ENCODE results near the gene SPG7. TPM values are rescaled to one million over a fixed set of nuclear protein-coding genes. Genes with fewer than 3 reads are reported as not detected.
A peak's percentile ranks its signal among the peaks of the same experiment; 100 is the strongest.

The SPG7 gene
- total RNA-seq, 2 experiments from 2014 or later: 78.6 to 79.8 TPM

DNA sequence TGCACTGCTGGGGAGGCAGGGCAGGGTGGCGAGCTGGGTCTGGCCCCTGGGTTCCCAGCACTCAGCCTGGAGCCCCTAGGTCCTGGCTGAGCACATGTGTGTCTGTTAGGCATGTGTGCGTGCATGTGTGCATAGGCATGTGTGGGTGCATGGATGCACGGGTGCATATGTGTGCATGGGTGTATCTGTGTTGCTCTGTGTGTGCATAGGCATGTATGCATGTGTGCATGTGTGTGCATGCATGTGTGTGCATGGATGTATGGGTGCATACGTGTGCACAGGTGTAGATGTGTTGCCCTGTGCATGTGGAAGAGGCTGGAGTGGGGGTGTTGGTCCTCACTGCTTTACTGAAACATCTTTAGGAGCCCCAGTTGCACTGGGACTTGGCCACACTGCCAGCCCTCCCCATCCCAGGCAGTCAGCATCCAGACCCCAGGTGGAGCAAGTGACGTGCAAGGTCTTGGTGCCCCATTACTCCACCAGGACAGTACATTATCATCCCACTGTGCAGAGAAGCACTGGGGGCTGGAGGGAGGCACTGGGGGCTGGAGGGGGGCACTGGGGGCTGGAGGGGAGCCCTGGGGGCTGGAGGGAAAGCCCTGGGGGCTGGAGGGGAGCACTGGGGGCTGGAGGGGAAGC lies 94.9 kb downstream of the SPG7 start:
- DNase-seq (no peak), ATAC-seq (peak; percentile 2)
- Mint-ChIP-seq H3K4me1 (ENCODE audit: low read depth) (peaks cover 12% of the 10 kb centered on the region), H3K27me3 (no peaks in the 10 kb centered on the region), H3K4me3 (no peak overlapping the region), H3K36me3 (ENCODE audit: low read depth) (no peaks in the 10 kb centered on the region), H3K27ac (no peak overlapping the region), H3K9me3 (no peaks in the 10 kb centered on the region)
- POLR2A ChIA-PET: interaction anchor here (0.8 to 1.4 kb wide), 5 partner anchors 11 to 44 kb away, joined by 3 to 5 read pairs (median 3); no protein-coding TSS in a partner anchor
- TF ChIP-seq, protein P1, sequence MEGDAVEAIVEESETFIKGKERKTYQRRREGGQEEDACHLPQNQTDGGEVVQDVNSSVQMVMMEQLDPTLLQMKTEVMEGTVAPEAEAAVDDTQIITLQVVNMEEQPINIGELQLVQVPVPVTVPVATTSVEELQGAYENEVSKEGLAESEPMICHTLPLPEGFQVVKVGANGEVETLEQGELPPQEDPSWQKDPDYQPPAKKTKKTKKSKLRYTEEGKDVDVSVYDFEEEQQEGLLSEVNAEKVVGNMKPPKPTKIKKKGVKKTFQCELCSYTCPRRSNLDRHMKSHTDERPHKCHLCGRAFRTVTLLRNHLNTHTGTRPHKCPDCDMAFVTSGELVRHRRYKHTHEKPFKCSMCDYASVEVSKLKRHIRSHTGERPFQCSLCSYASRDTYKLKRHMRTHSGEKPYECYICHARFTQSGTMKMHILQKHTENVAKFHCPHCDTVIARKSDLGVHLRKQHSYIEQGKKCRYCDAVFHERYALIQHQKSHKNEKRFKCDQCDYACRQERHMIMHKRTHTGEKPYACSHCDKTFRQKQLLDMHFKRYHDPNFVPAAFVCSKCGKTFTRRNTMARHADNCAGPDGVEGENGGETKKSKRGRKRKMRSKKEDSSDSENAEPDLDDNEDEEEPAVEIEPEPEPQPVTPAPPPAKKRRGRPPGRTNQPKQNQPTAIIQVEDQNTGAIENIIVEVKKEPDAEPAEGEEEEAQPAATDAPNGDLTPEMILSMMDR (IDR thresholded peaks at IDR 0.05): no peak
- intact Hi-C loops (cut with micrococcal nuclease): no loop called here
- CTCF ChIA-PET: interaction anchor here (0.6 to 1.6 kb wide), 2 partner anchors 12 kb away, joined by 3 to 8 read pairs; no protein-coding TSS in a partner anchor

DNA sequence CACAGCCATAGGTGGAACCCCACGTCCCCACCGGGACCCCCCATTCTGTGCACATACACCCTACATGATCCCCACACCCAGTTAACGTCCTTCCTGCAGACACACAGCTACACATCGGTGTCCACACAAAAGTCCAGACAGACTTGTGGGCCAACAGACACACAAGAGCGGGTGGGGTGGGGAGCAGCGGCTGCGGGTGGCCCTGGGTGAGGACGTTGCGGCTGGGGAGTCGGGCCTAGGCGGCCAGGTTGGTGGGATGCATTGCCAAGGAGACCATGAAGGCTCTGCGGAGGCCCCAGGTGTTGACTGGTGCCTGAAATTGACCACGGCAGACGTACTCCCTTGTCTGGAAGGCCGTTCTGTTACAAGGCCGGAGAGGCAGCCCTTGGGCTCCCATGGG lies 96.6 kb downstream of the SPG7 start:
- ChIA-PET POLR2A (interaction anchor here (0.5 kb wide), 1 partner anchor 9 kb away, joined by 4 read pairs; the partner anchor contains the start of gene DPEP1), CTCF (no interaction called here)
- intact Hi-C loops (cut with micrococcal nuclease): no loop called here
- Mint-ChIP-seq H3K36me3 (ENCODE audit: low read depth) (no peaks in the 10 kb centered on the region), H3K9me3 (no peaks in the 10 kb centered on the region), H3K27ac (no peak overlapping the region), H3K4me3 (no peak overlapping the region), H3K27me3 (no peaks in the 10 kb centered on the region), H3K4me1 (ENCODE audit: low read depth) (peaks cover 12% of the 10 kb centered on the region)
- ATAC-seq (no peak), DNase-seq (no peak)
- TF ChIP-seq, protein P1 (IDR thresholded peaks at IDR 0.05): no peak

DNA sequence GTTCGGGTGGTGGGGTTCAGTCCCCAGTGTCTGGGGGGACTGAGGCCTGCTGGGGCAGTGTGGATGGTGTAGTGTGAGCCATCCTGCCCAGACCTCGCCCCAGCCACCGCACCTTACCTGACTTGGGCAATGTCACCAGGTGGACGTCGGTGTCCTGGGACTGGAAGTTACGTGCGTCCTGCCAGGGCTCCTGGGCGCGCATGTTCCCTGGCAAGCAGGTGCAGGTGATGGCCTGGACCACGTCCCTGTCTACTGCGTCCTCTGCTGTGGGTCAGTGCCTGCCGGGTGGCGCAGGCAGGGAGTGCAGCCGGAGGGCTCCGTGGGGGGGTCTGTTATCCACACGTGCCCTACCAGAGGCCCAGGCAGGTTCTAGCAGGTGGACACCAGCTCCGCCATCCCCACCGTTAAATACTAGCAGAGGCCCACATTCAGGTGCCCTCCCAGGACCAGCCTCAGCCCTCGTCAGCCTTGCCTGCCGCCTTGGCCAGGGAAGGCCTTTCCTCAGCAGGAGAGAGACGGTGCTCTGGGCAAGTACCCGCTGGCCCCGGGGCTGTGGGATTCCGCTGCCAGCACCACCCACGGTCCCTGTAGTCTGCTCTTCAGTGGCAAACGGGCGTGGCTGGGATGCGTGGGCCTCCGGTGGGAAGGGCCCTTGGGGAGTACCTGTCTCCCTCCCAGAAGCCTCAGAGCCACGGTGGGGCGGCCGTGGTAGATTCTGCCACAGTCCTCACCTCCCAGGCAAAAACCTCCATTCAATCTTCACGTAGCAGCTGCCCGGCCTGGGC lies 97.2 kb downstream of the SPG7 start:
- Mint-ChIP-seq H3K4me1 (ENCODE audit: low read depth) (peaks cover 12% of the 10 kb centered on the region), H3K27me3 (no peaks in the 10 kb centered on the region), H3K9me3 (no peaks in the 10 kb centered on the region), H3K27ac (no peak overlapping the region), H3K36me3 (ENCODE audit: low read depth) (no peaks in the 10 kb centered on the region), H3K4me3 (no peak overlapping the region)
- no peak for DNase-seq
- ChIA-PET CTCF (no interaction called here), POLR2A (interaction anchor here (0.5 kb wide), 1 partner anchor 8 kb away, joined by 4 read pairs; the partner anchor contains the start of gene DPEP1)
- TF ChIP-seq, protein P1 (IDR thresholded peaks at IDR 0.05): no peak
- ATAC-seq: no peak
- intact Hi-C loops (cut with micrococcal nuclease): no loop called here

DNA sequence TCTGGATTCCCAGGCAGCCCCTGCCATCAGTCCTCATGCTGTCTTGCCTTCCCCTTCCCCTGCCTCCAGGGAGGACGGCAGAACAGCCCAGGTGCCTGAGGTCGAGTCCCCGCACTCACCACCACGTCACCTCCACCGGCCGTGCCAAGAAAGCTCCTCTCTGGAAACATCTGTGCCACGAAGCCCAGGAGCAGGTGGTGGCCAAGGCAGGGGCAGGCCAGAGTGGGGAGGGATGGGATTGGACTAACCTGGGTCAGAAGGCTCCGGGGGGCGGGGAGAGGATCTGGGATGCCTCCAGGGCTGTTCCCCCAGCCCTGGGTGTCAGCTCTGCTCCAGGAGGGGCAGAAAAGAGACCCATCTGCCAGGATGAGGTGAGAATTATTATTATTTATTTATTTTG lies 97.8 kb downstream of the SPG7 start:
- DNase-seq (no peak), ATAC-seq (no peak)
- intact Hi-C loops (cut with micrococcal nuclease): no loop called here
- Mint-ChIP-seq H3K27ac (no peak overlapping the region), H3K4me3 (no peak overlapping the region), H3K4me1 (ENCODE audit: low read depth) (peaks cover 12% of the 10 kb centered on the region), H3K36me3 (ENCODE audit: low read depth) (no peaks in the 10 kb centered on the region), H3K9me3 (no peaks in the 10 kb centered on the region), H3K27me3 (no peaks in the 10 kb centered on the region)
- TF ChIP-seq, protein P1 (IDR thresholded peaks at IDR 0.05): no peak
- POLR2A ChIA-PET: no interaction called here
- CTCF ChIA-PET: no interaction called here

Other genes with a start within 250 kb of the SPG7 start
- gene ANKRD11, start 17.8 kb upstream of the SPG7 start, total RNA-seq: 100 to 1,000 TPM; 145 to 147 TPM
- 1,000 to 10,000 TPM; 3,056 to 3,151 TPM for gene RPL13, start 52.3 kb downstream of the SPG7 start, total RNA-seq
- 1 to 10 TPM; 8.5 to 9.5 TPM for gene CPNE7, start 67.4 kb downstream of the SPG7 start, total RNA-seq
- not detected for gene DPEP1, start 105.2 kb downstream of the SPG7 start, total RNA-seq
- 10 to 100 TPM; 51.1 to 56.9 TPM for gene CHMP1A, start 149.3 kb downstream of the SPG7 start, total RNA-seq
- 1 to 10 TPM; 6.3 to 7.1 TPM for gene SPATA33, start 149.4 kb downstream of the SPG7 start, total RNA-seq
- gene CDK10, start 178.3 kb downstream of the SPG7 start, total RNA-seq: 10 to 100 TPM; 85.8 to 98.6 TPM
- 1 to 10 TPM; 2.6 to 3.3 TPM for gene SPATA2L, start 193.3 kb downstream of the SPG7 start, total RNA-seq
- 1 to 10 TPM; 1.5 to 1.6 TPM for gene VPS9D1, start 212.5 kb downstream of the SPG7 start, total RNA-seq
- gene ZNF276, start 213.1 kb downstream of the SPG7 start, total RNA-seq: 10 to 100 TPM; 24.6 to 27.9 TPM